HG03521 (cell line): ENCODE data around the gene SKI.

ENCODE experiments used
- ATAC-seq: cut with Tn5 transposase; IDR thresholded peaks from one replicate; pipeline ENCODE4 v1.9.1; 2021; ENCODE audit warnings: mild to moderate bottlenecking, moderate library complexity; ENCODE audit not compliant: unreplicated experiment

Gene SKI

DNA sequence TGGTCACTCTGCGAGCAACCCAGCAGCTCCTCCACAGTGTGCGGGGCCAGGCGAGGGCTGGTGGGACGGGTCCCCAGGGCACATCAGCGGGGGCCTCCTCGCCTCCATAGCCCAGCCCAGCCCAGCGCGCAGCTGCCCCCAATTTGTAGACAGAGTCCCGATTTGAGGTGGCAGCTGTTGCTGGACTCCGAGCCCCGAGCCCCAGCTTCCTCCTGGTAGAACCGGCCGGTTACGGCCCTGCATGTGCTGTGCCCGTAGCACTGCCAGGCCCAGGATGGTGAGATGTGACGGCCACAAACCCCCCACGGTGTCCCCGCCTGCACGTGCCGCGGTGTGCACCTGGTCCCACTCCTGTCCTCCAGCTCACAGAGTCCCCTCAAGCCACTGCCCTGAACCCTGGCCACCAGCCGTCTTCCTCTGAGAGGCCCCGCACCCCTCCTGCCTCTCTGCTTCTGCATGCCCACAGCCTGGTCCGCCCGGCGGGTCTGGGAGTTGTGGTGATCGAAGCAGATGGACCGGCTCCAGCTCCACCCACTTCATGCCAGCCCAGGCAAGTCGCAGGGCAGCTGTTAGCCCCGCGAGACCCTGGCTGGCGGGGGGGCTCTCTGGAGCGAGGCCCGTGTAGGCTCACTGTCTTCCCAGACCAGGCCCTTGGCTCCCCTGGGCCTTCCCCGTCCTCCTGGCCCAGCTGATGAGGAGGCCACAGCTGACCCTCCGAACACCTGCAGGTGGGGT, 107.8 kb downstream of the SKI start:
- no peak for ATAC-seq

GRCh38 chr1:2336499-2336898, 108.4 kb downstream of the SKI start:
- ATAC-seq, result no peak

DNA sequence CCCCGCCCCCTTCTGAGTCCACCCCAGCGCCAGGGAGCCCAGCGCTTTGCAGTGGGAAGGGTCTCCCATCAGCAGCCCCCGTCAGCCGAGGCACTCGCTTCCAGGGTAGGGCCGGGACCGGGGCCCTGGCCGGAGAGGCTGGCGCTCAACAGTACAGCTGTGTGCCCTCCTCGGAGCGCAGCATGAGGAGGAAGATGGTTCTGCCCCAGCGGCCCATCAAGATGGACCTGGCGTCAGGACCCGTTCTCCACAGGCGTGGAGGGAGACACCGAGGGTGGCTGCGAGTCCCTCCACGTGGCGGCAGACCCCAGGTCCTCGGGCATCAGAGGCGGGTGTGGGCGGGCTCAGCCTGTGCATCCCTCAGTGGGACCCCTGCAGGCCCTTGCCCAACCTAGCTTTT, 109.0 kb downstream of the SKI start:
- ATAC-seq, result no peak

DNA sequence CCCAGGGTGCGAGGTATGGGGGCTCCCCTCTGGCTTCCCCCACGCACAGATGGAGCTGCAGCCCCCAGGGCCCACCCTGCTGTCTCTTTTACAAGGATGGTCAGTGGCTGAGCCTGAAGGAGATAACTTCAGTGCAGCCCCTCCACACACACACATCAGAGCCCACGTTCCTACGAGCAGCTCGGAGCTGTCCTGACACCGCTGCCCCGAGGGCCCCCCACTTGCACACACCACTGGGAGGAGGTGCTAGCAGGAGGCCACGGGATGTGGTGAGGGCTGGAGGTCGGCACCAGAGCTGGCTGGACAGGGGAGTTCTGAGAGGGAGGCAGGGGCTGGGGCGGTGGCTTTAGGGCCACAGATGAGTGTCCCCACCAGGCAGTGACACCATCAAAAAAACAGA, 109.4 kb downstream of the SKI start:
- no peak for ATAC-seq

DNA sequence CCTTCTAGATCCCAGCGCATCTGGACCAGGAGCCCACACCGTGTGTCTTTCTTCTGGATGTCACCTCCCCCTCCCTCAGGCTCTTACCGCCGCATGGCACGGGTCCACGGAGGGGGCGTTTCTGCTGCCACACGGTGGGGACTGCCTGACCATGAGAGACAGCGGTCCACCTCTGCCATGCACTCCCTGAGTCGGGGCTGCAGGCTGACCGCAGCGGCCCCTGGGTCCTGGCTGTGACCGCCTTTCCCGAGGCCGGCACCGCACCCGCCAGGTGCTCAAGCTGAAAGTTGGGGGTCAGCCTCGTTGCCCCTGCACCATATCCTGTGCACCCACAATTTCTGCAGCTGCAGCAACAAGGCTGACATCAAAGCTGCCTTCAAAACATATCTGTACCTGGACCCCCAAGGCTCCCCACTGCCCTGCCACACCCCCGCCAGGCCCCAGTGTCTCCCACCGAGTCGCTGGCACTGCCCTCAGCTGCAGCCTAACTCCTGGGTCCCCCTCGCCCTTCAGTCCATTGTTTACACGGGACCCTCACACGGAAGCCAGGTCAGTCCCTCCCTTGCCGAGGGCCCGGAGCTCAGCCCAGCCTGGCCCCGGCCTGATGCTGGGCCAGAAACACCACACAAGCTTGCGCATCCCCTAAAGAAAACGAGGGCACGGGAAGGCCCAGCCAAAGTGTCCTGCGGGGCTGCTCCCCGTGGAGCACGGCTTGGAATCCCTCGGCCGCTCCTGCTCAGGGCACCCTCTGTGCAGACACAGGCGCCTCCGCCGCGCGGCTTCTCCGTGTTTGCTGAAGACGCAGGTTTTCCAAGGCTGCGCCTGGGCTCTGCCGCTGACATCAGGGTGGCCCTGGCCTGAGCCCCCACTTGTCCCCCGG, 111.3 kb downstream of the SKI start:
- ATAC-seq, result no peak

DNA sequence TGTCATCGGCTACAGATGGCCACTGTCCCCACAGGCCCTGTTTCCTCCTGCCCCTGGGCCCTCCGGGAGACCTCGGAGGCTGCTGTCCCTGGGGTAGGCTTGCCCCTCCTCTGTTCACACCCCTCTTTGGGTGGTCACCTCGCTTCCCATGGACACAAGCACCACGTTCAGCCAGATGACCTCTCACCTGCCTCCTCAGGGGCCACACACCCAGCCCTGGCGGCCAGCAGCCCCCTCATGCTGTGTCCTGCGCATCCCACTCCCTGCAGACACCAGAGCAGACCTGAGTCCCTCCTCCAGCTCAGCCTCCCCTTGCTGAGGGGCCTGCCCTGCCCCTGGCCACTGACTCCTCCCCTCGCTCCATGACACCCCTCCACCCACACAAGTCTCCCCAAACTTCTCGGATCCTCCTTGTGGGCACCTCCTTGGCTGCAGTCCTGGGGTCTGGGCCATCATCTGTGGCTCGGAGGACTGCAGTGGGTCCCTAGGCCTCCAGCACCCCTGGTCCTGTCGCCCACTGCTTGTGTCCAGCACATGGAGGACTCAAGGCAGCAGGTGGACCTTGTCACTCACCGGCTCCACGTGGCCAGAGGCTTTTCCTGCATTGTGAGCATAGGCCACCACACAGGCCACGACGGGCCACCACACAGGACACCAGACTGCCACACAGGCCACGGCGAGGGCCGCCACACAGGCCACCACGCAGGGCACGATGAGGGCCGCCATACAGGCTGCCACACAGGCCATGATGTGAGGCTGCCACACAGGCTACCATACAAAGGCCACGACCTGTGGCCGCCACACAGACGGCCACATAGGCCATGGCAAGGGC, 112.2 kb downstream of the SKI start:
- ATAC-seq, result no peak

GRCh38 chr1:2340918-2341254, 112.8 kb downstream of the SKI start:
- no peak for ATAC-seq

DNA sequence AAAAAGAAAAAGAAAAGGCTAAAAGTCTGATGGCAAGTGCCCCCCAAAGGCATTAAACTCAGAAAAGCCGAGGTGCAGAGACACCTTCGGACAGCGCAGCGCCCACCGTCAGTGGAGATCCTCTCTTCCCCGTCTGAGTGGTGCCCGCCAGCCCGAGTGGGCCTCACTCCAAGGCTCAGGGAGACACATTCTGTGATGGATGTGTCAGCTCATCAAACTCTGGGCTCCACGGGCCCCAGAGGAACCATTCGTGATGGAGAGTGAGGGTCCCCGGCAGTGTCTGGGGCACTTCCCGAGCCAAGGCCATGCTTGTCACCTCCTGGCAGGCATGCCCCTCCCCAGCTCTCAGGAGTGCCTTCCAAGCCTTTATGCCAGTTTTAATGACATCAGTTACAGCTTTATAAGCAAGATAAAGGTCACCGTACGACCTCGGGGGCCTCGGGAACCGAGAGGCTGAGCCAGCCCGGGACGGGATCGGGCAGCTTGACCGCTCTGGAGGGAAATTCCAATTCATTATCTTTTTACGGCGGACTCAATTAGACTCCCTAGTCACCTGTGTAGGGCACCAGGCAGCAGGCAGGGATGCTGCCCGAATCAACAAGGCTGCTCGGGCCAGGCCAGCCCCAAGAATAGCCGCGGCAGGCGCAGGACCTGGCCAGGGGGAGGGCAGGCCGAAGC, 113.7 kb downstream of the SKI start:
- no peak for ATAC-seq

DNA sequence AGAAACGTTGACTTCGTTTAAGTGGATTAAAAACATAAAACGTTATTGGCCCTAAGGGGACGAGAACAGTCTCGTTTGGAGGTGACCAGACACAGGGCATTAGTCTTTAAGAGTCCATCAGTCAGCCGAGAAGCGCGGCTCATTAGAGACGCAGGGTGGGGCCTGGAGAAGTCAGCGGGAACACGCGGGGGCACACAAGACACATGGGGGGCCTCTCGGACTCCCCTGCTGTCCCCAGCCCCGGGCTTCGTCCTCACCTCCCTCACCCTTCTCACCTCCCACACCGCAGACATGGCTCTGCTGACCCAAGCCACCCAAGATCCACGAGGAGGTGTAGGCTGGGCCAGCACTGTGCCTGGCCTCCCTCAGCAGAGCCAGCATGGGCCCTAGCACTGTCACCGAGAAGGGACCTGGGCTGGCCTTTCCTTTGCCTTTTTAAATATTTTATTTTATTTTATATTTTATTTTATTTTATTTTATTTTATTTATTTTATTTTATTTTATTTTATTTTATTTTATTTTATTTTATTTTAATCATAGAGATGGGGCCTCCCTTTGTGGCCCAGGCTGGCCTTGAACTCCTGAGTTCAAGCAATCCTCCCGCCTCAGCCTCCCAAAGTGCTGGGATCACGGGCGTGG, 114.4 kb downstream of the SKI start:
- ATAC-seq, result no peak

- no peak for ATAC-seq
These were observed 115.2 kb downstream of the SKI start for GRCh38 chr1:2343023-2343935.

- no peak for ATAC-seq
These were observed 116.1 kb downstream of the SKI start for GRCh38 chr1:2344121-2344681.

DNA sequence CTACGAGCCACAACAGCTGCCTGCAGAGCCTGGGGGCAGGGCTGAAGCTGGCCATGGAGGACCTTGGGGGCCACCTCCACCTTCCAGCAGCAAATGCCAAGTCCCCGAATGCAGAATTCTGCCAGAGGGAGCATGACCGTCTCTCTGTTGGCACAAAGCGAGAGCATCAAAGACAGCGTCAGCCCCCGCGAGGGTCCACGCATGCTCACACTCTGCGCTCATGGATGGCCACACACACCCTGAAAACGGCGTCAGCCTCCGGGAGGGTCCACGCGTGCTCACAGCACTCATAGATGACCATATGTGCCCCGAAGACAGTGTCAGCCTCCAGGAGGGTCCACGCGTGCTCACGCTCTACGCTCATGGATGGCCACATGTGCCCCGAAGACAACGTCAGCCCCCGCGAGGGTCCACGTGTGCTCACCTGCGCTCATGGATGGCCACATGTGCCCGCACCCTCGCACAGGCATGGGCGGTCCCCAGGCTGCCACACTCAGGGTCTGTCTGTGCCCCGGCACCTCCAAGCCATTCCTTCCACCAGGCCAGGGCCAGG, 116.7 kb downstream of the SKI start:
- ATAC-seq, result no peak

- ATAC-seq, result no peak
These were observed 117.4 kb downstream of the SKI start for GRCh38 chr1:2345297-2346075.

GRCh38 chr1:2346691-2347408, 118.7 kb downstream of the SKI start:
- ATAC-seq, result no peak

DNA sequence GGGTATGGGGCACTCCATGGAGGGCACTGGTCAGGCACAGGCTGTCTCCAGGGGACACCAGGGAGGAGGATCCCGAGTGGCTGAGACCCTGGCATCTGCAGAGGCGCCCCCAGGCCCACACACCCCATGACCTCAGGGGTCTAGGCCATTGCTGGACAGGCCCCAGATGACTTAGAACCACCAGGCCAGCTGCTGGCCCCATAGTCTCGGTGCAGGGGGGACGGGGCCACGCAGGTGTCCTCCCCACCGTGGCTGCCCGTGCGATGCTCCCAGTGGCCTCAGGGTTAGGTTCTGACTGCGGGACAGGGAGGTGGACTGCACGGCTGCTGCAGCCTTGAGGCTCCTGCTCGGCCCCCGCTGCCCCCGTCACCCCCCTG, 119.3 kb downstream of the SKI start:
- no peak for ATAC-seq

DNA sequence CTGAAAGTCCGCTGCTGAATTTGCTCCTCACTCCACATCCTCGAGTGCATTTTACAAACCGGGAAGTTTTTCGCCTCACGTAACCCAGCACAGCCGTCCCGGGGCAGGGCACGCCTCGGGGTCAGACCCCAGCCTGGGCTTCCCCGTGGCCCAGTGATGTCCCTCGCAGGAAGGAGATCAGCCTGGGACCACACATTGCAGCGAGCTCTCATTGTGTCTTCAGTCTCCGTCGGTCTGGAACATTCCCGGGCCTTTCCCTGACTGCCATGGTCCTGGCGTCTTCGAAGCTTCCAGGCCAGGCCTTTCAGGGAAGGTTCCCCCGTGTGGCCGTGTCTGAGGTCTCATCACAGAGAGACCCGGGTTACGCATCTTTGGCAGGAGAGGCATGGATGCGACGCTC, 119.8 kb downstream of the SKI start:
- ATAC-seq, result no peak
